Measurements from ENCODE around the gene FAM193A.
"Not testable (repeated sequence)": the region's sequence is repeated elsewhere in the genome, so short reads cannot be mapped to it uniquely, and the experiment has no call there.

The FAM193A gene

DNA sequence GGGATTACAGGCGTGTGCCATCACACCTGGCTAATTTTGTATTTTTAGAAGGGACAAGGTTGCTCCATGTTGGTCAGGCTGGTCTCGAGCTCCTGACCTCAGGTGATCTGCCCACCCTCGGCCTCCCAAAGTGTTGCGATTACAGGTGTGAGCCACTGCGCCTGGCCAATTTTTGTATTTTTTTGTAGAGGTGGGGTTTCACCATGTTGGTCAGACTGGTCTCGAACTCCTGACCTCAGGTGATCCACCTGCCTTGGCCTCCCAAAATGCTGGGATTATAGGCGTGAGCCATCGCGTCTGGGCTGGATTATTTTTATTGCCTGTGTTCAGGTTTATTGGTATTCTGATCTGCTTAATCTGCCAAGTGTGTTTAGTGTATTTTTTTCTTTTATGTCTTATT is 82.3 kb downstream of the FAM193A start:
- DNase-seq, result not testable (repeated sequence)

DNA sequence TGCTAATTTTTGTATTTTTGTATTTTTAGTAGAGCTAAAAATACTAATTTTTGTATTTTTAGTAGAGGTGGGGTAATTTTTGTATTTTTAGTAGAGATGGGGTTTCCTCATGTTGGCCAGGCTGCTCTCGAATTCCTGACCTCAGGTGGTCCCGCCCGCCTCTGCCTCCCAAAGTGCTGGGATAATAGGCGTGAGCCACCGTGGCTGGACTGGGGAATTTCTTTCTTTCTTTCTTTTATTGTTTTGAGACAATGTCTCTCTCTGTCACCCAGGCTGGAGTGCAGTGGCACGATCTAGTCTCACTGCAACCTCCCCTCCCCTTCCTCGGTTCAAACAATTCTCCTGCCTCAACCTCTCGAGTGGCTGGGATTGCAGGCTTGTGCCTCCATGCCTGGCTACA is 83.0 kb downstream of the FAM193A start:
- no peak for DNase-seq

DNA sequence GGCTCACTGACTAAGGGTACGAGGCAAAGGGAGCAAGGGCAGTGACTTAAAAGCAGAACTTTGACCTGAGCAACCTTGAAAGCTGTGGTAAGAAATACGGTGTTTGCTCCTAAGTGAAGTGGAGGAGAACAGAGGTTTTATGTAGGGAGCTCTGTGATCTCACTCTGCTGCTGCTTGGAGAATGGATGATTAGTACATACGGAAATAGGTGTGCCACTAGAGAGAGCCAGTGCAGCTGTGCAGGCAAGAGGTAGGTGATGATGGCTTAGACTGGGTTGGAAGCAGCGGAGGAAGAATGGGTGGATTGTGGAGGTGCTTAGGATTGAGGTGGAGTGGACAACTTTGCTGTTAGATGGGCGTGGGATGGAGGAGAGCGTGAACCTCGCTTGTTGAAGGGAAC is 85.0 kb downstream of the FAM193A start:
- DNase-seq, result no peak

DNA sequence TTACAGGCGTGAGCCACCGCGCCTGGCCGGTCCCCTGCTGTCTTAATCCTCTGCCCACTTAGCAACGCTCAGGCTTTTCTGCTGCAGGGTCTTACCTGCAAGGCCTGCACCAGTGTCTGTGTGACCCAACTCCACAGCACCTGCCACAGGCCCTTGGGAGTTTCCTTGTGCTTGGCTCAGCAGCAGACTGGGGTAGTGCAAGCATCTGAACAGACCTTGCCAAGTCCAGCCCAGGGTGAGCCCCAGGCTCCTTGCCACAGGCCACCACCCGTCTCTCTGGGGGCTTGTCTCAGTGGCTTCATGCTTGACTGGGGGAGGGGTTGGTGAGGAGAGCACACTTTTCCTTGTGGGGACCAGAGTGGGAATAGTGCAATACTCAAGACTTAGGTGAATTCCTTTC is 87.0 kb downstream of the FAM193A start:
- no peak for DNase-seq

DNA sequence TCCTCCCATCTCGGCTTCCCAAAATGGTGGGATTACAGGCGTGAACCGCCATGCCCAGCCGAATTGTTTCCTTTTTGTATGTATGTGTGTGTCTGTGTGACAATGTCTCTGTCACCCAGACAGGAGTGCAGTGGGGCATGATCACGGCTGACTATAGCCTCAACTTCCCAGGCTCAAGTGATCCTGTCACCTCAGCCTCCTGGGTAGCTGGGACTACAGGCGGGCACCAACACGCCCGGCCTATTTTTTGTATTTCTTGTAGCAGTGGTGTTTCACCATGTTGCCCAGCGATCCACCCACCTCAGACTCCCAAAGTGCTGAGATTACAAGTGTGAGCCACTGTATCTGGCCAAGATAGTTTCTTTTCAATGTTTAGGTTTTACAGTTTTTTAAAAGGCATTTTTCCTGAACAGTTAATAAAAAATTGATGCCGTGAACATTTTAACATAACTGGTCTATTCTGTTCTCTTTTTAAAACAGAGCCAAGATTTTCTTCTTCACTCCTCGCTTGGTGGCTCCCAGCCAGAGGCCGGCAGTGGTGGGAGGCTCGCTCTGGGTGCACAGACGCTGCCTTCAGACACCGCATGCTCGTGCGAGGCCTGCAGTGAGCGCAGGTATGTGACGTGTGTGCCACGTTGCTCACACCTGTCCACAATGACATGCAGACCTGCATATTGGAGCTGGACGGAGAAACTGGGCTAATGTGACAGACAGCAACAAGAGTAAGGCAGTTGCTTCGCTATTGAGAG is 88.5 kb downstream of the FAM193A start:
- no peak for DNase-seq

DNA sequence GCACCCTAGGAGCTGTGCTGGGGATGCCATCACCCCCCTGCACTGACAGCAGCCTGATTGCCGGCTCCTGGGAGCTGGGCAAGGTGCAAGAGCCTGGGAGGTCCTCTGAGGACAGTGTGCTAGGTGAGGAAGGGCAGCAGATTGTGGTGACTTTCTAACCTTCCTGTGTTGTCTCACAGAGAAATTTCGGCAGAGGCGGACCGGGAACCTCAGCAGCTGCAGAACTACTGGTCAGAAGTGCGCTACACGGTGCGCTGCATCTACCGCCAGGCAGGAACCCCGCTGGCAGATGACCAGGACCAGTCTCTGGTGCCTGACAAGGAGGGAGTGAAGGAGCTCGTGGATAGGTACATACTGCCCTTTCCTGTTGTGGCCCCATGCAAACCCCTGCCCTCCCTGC is 89.8 kb downstream of the FAM193A start:
- no peak for DNase-seq

DNA sequence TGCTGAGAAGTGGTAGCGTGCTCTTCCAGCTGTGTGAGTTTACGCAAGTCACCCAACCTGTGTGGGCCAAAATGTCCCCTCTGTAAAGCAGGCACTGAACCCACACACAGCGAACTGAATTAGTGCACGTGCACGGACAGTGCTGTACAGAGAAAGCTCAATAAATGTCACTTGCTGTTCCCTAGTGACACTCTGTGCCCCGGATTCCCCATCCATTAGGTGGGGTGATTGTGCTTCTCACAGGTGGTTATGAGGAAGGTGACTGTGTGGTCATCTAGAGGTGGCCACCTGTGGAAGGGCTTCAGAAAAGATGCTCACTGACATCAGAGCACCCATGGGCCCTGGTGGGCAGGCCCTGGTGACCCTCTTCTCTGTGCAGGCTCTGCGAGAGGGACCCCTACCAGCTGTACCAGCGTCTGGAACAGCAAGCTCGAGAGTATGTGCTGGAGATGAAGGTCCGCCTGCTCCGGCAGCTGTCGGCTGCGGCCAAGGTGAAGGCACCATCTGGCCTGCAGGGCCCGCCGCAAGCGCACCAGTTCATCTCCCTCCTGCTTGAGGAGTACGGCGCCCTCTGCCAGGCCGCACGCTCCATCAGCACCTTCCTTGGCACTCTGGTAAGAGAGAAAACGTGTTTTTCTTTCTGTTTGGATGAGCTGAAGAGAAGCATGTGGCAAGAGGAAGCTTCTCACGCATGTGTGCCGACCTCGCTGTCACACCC is 94.3 kb downstream of the FAM193A start:
- no peak for DNase-seq

DNA sequence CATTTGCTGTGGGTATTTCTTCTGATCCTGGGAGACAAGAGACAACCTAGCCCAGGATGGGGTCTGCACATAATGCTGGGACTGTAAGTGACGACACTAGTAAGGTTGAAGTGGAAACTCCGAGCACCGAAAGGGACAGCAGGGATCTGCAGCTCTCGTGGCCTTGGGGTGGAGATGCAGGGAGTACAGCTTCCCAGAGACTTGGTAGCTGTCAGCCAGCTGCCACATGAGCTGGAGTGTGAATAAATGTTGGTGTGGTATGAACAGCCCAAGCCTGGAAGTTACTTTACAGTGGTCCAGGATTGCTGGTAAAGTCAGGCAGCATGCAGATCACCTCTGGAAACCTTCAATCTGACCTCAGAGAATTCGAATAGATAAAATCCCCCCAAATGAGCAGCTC is 97.6 kb downstream of the FAM193A start:
- DNase-seq, result no peak

DNA sequence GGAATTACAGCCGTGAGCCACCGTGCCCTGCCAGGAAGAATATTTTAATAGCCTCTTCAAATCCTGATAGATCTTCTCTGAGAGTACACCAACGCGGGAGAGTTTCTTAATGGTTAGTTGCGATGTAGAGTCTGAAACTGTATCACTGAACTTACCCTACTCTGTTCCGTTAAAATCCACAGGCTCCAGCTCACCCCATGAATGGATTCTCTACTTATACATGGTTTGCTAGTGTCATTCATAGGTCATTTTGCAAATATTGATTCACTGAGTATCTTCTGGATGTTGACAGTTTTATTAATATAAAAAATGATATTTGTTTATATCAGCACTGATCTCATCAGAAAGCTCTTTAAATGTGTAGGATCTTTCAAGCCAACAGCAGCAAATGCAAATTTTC is 99.9 kb downstream of the FAM193A start:
- DNase-seq, result no peak

DNA sequence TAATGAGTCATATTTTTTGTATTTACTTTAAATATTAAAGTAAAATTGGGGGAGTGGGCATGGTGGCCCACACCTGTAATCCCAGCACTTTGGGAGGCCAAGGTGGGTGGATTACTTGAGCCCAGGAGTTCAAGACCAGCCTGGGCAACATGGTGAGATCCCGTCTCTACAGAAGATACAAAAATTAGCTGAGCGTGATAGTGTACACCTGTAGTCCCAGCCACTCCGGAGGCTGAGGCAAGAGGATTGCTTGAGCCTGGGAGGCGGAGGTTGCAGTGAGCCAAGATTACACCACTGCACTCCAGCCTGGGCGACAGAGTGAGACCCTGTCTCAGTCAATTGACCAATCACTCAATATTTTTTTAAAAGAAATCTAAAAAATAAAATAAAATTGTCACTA is 100.5 kb downstream of the FAM193A start:
- not testable (repeated sequence) for DNase-seq

DNA sequence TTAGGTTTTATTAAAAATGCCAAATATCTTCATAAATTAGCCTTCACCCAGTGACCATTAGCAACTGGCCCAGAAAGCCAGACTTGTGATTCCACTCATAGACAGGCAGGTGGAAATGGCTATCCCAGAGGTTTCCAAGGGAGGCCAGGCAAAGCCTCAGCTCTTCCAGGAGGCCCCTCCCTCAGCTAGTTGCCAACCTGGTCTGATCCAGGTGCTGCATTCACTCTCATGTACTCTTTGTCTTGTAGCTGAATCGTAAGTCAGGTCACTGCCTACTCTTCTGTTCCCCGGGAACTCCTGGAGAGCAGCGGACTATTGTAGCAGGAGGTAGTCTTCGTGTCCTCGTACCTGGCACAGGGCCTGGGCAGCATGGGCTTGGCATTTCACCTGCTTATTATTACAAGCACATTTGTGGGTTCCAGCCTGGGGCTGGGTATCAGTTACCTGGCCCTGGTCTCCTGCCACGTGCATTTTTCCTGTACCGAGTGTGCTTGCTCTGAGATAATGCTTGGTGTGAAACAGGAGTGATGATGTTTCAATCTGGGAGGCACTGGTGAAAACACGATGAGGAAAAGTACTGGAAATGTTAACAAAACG is 101.6 kb downstream of the FAM193A start:
- DNase-seq, result no peak

DNA sequence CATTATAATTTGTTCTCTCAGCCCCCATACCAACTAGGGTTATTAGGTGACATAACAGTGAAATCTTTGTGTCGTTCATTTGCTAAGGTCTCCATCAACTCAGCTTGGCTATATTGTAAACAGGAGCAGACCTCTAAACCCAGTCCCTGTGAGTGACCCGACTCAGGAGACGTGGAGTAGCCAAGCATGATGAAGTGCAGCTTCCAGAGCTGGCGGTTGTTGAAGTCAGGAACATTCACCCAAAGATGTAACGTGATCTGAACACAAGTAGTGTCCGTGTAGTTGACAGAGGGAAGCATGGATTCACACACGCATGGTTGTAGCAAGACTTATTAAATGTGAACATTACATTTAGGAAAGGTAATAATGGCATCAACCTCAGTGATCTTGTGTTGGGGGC is 102.3 kb downstream of the FAM193A start:
- DNase-seq, result no peak

DNA sequence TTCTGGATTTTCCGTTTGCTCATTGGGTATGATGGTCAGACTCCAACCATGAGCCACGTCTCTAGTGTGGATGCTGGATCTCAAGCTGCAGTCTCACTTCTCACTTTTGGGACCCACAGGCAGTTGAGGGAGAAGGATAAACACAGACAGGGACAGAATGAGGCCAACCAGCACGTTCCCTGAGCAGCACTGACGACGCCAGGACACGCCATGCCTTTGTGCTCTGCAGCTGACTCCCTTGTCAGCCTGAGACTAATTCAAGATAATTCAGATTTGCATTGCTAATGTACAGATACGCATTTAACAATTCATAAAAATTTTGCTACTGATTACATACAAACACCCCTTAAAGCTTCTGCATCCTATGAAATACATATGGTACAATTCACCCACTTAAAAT is 106.5 kb downstream of the FAM193A start:
- no peak for DNase-seq

DNA sequence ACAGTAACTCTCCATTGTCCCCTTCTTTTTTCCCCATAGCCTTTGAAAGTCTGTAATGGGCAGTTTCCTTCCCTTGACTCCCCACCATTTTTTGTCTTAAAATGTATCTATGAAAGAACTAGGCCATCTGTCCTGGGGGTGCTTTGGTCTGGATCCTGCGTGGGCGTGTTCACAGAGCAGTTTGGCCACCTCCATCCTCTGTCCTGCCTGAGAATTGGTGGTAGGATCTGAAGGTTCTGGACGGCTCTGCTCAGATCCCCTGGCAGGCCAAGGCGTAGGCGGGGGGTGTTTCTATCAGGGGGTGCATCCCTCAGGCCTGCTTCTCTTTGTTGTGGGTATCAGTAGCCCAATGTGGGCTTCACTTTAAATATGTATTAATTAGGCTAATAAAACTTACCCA is 107.1 kb downstream of the FAM193A start:
- no peak for DNase-seq

DNA sequence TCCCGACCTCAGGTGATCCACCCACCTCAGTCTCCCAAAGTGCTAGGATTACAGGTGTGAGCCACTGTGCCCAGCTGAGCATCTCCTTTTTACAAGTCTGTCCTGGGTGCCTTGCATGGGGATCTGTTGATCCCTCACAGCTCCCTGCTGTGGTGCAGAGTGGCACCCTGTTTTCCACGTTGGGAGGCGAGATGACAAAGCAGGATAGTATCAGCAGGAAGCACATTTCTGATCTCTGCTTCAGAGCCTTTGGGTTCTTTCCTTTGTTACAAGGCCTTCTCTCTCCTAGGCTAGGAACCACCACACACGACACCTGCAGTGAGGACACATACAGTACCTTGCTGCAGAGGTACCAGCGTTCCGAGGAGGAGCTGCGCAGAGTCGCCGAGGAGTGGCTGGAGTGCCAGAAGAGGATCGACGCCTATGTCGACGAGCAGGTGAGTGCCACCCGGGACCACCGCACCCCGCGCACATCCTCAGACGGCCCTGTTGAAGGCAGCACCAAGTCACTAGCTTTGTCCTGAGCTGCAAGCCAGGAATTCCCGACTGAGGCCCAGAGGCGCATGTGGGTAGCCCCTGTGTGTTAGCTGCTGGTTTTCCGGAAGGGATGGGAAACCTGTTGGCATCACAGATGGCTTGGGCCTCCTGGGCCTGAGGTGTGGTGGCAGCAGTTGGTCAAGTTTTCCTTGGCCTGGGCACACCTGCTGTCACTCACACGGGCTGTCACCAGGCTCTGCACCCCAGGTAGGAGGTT is 110.1 kb downstream of the FAM193A start:
- no peak for DNase-seq

DNA sequence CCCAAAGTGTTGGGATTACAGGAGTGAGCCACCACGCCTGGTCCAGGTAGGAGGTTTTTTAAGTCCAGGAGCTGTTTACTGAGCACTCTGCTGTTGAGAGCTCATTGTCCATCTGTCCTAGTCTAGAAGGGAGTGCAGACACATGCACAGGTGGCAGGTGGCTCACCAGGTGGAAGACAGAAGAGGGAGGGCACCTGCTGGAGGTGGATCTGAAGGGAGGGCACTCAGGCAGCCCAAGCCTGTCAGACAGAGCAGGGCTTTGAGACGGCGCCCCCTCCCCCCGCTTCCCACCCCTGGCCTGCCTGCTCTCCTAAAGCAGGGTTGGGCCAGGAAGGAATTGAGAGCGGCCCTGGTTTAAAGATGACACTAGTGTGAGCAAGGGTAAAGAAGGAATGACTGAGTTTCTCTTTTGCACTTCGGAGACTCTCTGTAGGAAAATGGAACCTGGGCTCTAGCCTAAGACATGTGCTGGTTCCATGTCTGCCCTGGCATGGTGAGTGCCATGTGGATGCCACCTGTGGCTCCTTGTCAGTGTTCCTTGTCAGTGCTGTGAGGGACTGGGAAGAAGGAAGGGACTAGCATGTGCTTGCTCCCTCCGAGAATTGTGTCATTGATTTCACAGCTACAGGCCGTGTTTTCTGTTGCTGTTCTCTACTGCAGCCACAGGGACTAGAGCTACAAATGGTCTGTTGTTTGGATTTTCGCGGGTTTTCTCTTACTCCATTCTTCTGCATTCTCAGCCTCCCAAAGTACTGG is 111.1 kb downstream of the FAM193A start:
- DNase-seq, result no peak

DNA sequence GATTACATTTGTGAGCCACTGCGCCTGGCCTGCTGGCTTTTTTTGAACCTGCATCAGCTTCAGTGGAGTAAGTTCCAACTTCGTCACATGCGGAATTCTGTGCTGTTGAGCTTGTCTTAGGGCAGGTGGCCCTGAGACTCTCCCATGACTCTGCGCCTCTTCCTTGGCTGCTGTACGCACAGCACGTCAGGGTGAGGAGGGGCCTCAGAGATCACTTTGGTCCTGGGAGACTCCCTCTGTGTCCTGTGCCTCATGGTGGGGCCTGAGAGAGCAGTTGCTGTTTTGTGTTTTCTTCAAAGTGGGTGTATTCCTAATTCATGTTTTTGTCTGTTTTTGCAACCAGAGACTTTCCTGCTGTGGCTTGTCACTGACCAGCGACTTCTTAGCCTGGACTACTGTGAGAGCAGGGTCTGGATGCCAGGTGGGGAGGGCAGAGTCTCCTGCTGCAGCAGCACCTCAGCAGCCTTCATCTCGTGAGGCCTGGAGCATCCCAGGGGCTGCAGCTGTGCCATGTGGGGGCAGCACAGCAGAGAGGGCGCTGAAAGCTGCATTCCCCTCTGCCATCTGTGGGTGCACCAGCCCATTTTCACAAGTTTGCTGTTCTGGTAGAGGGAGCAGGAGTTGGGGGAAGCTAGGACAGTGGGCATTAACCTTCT is 111.8 kb downstream of the FAM193A start:
- DNase-seq, result no peak

DNA sequence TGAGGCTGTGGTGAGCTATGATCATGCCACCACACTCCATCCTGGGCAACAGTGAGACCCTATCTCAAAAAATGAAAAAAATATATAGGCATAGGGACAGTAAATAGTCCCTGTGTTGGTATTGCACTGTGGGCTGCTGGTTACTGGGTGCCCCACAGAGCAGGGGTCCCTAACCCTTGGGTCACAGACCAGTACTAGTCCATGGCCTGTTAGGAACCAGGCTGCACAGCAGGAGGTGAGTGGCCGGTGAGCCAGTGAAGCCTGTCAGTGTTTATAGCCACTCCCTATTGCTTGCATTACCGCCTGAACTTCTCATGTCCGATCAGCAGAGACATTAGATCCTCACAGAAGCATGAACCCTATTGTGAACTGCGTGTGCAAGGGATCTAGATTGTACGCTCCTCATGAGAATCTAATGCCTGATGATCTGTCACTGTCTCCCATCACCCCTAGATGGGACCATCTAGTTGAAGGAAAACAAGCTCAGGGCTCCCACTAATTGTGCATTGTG is 113.2 kb downstream of the FAM193A start:
- DNase-seq, result no peak

DNA sequence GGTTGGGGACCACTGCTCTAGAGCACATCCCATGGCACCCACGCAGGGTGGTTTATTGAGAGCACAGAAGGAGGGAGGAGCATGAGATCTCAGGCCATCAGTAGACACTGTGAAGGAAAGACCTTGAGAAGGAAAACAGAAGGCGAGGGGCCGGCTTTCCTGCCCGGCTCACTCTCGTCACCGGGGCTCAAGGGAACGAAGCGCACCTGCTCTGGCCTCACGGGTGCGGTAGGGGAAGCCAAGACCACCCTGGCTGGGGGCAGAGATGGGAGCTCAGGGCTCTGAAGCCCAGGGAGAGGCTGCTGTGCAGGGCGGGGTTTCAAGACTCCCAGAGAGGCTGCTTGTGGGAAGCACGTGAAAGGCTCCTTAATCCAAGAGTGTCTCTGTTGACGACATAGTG is 113.8 kb downstream of the FAM193A start:
- no peak for DNase-seq

DNA sequence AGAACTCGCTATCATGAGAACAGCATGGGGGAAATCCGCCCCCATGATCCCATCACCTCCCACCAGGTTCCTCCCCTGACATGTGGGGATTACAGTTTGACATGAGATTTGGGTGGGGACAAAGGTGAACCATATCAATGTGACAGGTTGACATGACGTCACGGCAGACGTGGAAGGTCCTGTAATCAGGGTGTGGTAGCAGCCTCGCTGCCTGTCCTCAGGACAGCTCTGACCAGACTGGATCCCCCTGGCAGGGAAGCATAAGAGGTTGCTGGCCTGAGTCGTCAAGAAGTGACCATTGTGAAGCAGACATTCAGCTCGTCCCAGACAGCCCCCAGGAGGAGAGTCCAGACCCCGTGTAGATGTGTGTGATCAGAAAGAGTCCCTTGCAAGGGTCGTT is 115.1 kb downstream of the FAM193A start:
- no peak for DNase-seq

DNA sequence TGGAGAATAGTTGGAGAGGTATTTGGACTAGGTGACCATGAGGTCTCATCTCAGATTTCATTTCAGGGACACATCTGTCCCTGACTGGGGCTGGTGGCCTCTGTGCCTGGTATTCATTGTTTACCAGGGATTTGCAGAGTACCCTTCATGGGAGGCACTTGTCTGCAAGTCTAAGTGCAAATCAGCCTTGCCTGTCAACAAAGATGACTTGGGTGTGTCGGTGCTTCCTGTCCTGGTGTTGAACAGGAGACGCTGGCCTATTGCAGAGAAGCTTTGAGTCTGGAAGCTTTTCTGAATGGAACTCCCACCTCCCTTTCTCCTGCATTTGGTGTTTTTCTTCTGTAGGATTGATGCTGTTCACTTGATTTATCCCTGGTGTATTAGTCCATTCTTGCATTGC is 115.6 kb downstream of the FAM193A start:
- no peak for DNase-seq

Measured in activated CD4-positive, alpha-beta T cell treated with anti-CD3 and anti-CD28 coated beads, Interleukin-2, Interleukin-6, amounts not matched to agents 100 ng/mL and 50 ng/mL, durations not matched to agents 16 hours and 8 hours (primary cell).